WTC11 (cell line): ENCODE data around the gene NUP210. TPM values are rescaled to one million over a fixed set of nuclear protein-coding genes. Genes with fewer than 3 reads are reported as not detected.

Experiments
- ATAC-seq: fragments of 200-7000 bp; cut with Tn5 transposase; 2 replicates; pipeline ENCODE4 v1.10.0; 2021; ENCODE audit warnings: mild to moderate bottlenecking, moderate library complexity
- CTCF ChIA-PET: fragments of 300-600 bp; sonication (Branson Sonifier 250); formaldehyde crosslinking; loops from one replicate; lab custom pipeline; 2021; ENCODE audit warnings: antibody characterized with exemption; lab: Charles Lee
- POLR2A ChIA-PET: fragments of 350-600 bp; sonication (Branson Sonifier 250); formaldehyde crosslinking; loops from one replicate; lab custom pipeline; 2021; ENCODE audit warnings: antibody characterized with exemption; lab: Charles Lee
- DNase-seq: peaks from one replicate; pipeline ENCODE4 v3.0.0; 2021; ENCODE audit warnings: low spot score
- H3K27ac Mint-ChIP-seq: 2 replicates; pipeline ENCODE4 v1.8.0; 2021; ENCODE audit warnings: mixed read lengths
- H3K27me3 Mint-ChIP-seq: 2 replicates; pipeline ENCODE4 v1.8.0; 2021; ENCODE audit warnings: low read depth, mild to moderate bottlenecking, moderate library complexity, mixed read lengths
- H3K36me3 Mint-ChIP-seq: 2 replicates; pipeline ENCODE4 v1.8.0; 2021; ENCODE audit warnings: mixed read lengths
- H3K4me1 Mint-ChIP-seq: 2 replicates; pipeline ENCODE4 v1.8.0; 2022; ENCODE audit warnings: mixed read lengths
- H3K4me3 Mint-ChIP-seq: 2 replicates; pipeline ENCODE4 v1.8.0; 2021; ENCODE audit warnings: mild to moderate bottlenecking, moderate library complexity, mixed read lengths
- H3K9me3 Mint-ChIP-seq: 2 replicates; pipeline ENCODE4 v1.8.0; 2021; ENCODE audit warnings: mixed read lengths
- ATF1 ChIP-seq: sonication (generic); formaldehyde crosslinking; IDR thresholded peaks from 2 replicates; pipeline ENCODE4 v1.8.1; 2023; ENCODE audit warnings: mild to moderate bottlenecking, moderate library complexity, missing genetic modification reagents
- ESRRA ChIP-seq: sonication (generic); formaldehyde crosslinking; IDR thresholded peaks from 2 replicates; pipeline ENCODE4 v1.8.1; 2022; ENCODE audit warnings: mild to moderate bottlenecking, missing genetic modification reagents, borderline replicate concordance
- ETV6 ChIP-seq: sonication (generic); formaldehyde crosslinking; IDR thresholded peaks from 2 replicates; pipeline ENCODE4 v1.8.1; 2022; ENCODE audit warnings: mild to moderate bottlenecking, missing genetic modification reagents
- FOXJ3 ChIP-seq: sonication (generic); formaldehyde crosslinking; IDR thresholded peaks from 2 replicates; pipeline ENCODE4 v1.9.0; 2021; ENCODE audit warnings: missing genetic modification reagents, mild to moderate bottlenecking, borderline replicate concordance
- GRHL2 ChIP-seq: fragments of 250-450 bp; sonication (Bioruptor Pico); IDR thresholded peaks from 2 replicates; pipeline ENCODE4 v1.8.0; 2022; ENCODE audit warnings: mild to moderate bottlenecking, moderate library complexity; ENCODE audit not compliant: insufficient replicate concordance, severe bottlenecking
- GTF2I ChIP-seq: fragments of 250-450 bp; sonication (Bioruptor Pico); conservative IDR thresholded peaks from 2 replicates; pipeline ENCODE4 v1.4.0; 2021; ENCODE audit warnings: mild to moderate bottlenecking
- HMGA2 ChIP-seq: fragments of 250-450 bp; sonication (Bioruptor Pico); IDR thresholded peaks from 2 replicates; pipeline ENCODE4 v1.4.0; 2021; ENCODE audit warnings: mild to moderate bottlenecking, moderate library complexity
- JUN ChIP-seq: sonication (generic); formaldehyde crosslinking; IDR thresholded peaks from 2 replicates; pipeline ENCODE4 v1.8.0; 2023; ENCODE audit warnings: mild to moderate bottlenecking, missing genetic modification reagents
- KAT7 ChIP-seq: sonication (generic); formaldehyde crosslinking; IDR thresholded peaks from 2 replicates; pipeline ENCODE4 v1.8.1; 2023; ENCODE audit warnings: missing genetic modification reagents, mild to moderate bottlenecking, borderline replicate concordance
- NFATC4 ChIP-seq: fragments of 250-450 bp; sonication (Bioruptor Pico); IDR thresholded peaks from 2 replicates; pipeline ENCODE4 v1.9.0; 2021; ENCODE audit warnings: mild to moderate bottlenecking
- NR1H2 ChIP-seq: sonication (generic); formaldehyde crosslinking; IDR thresholded peaks from 2 replicates; pipeline ENCODE4 v1.9.0; 2021; ENCODE audit warnings: mild to moderate bottlenecking, moderate library complexity, missing genetic modification reagents
- RELA ChIP-seq: sonication (generic); formaldehyde crosslinking; IDR thresholded peaks from 2 replicates; pipeline ENCODE4 v1.8.1; 2022; ENCODE audit warnings: missing genetic modification reagents, mild to moderate bottlenecking, borderline replicate concordance
- TCF7 ChIP-seq: sonication (generic); formaldehyde crosslinking; IDR thresholded peaks from 2 replicates; pipeline ENCODE4 v1.8.0; 2022; ENCODE audit warnings: mild to moderate bottlenecking, low read depth, missing genetic modification reagents, moderate library complexity
- TEAD4 ChIP-seq: sonication (generic); formaldehyde crosslinking; IDR thresholded peaks from 2 replicates; pipeline ENCODE4 v1.8.0; 2022; ENCODE audit warnings: mild to moderate bottlenecking, missing genetic modification reagents
- ZNF138 ChIP-seq: sonication (generic); formaldehyde crosslinking; conservative IDR thresholded peaks from 2 replicates; pipeline ENCODE4 v1.8.1; 2022; ENCODE audit warnings: mild to moderate bottlenecking, moderate library complexity, missing genetic modification reagents
- ZNF219 ChIP-seq: sonication (generic); formaldehyde crosslinking; IDR thresholded peaks from 2 replicates; pipeline ENCODE4 v1.8.0; 2023; ENCODE audit warnings: missing genetic modification reagents, mild to moderate bottlenecking, borderline replicate concordance
- ZNF263 ChIP-seq: sonication (generic); formaldehyde crosslinking; IDR thresholded peaks from 2 replicates; pipeline ENCODE4 v1.8.1; 2022; ENCODE audit warnings: low read depth, mild to moderate bottlenecking, moderate library complexity, missing genetic modification reagents
- ZNF317 ChIP-seq: sonication (generic); formaldehyde crosslinking; IDR thresholded peaks from 2 replicates; pipeline ENCODE4 v1.8.1; 2023; ENCODE audit warnings: low read depth, mild to moderate bottlenecking, moderate library complexity, missing genetic modification reagents, borderline replicate concordance
- ZNF396 ChIP-seq: fragments of 250-450 bp; sonication (Bioruptor Pico); IDR thresholded peaks from 2 replicates; pipeline ENCODE4 v1.8.0; 2021; ENCODE audit warnings: mild to moderate bottlenecking, moderate library complexity, borderline replicate concordance
- ZNF671 ChIP-seq: fragments of 250-450 bp; sonication (Bioruptor Pico); IDR thresholded peaks from 2 replicates; pipeline ENCODE4 v1.8.0; 2021; ENCODE audit warnings: mild to moderate bottlenecking
- total RNA-seq: library from RNA; stranded (reverse); gene quantifications from 3 replicates; pipeline ENCODE4 v1.2.3, GENCODE V29; 2021
- TF ChIP-seq, protein P1 (sequence below): sonication (generic); formaldehyde crosslinking; IDR thresholded peaks from 2 replicates; pipeline ENCODE4 v1.8.0; 2023; ENCODE audit warnings: missing genetic modification reagents, mild to moderate bottlenecking, borderline replicate concordance
- TF ChIP-seq, protein P2 (sequence below): fragments of 250-450 bp; sonication (Bioruptor Pico); IDR thresholded peaks from 2 replicates; pipeline ENCODE4 v1.9.0; 2021; ENCODE audit warnings: mild to moderate bottlenecking
- TF ChIP-seq, protein P3 (sequence below): sonication (generic); formaldehyde crosslinking; IDR thresholded peaks from 2 replicates; pipeline ENCODE4 v1.8.1; 2023; ENCODE audit warnings: mild to moderate bottlenecking, moderate library complexity, missing genetic modification reagents
- TF ChIP-seq, protein P4 (sequence below): sonication (generic); formaldehyde crosslinking; IDR thresholded peaks from 2 replicates; pipeline ENCODE4 v1.8.0; 2022; ENCODE audit warnings: mild to moderate bottlenecking, missing genetic modification reagents
- TF ChIP-seq, protein P5 (sequence below): sonication (generic); formaldehyde crosslinking; IDR thresholded peaks from 2 replicates; pipeline ENCODE4 v1.8.1; 2022; ENCODE audit warnings: mild to moderate bottlenecking, moderate library complexity, missing genetic modification reagents

Gene NUP210
- total RNA-seq, 1 experiment from 2014 or later = 59.2 TPM

DNA sequence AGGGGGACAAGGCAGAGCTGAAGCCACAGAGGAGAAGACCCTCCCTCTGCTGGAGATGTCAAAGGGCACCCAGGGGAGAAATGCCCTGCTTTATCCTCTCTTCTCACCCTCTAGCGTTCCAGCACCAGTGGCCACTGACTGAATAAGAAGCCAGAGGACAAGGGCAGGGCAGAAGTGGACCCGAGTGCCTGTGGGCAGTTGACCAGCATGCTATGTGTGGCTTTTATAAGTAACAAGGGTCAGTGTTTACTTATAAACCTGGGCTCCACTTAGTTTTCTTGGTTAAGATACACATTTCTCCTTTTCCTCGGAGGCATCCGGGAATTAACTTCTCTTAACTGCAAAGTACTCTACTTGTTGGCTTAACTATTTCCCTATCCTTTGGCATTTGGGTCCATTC, 46.7 kb upstream of the NUP210 start:
- Mint-ChIP-seq H3K4me1 (peaks cover 14% of the 10 kb centered on the region), H3K4me3 (no peak overlapping the region), H3K27ac (no peak overlapping the region), H3K9me3 (no peaks in the 10 kb centered on the region), H3K27me3 (peaks cover 30% of the 10 kb centered on the region), H3K36me3 (no peaks in the 10 kb centered on the region)
- ChIA-PET POLR2A (no interaction called here), CTCF (interaction anchor here (1.0 to 1.8 kb wide), 2 partner anchors 14 to 191 kb away, joined by 3 to 11 read pairs; partner anchors contain the start of gene HDAC11)
- TF ChIP-seq ZNF263 (no peak), NFATC4 (CRISPR knock-in tag) (no peak), ZNF138 (CRISPR knock-in tag) (no peak), RELA (no peak), JUN (CRISPR knock-in tag) (no peak), ZNF396 (CRISPR knock-in tag) (no peak), ZNF671 (CRISPR knock-in tag) (no peak), KAT7 (CRISPR knock-in tag) (no peak), GTF2I (CRISPR knock-in tag) (no peak), TCF7 (CRISPR knock-in tag) (no peak), GRHL2 (no peak), FOXJ3 (CRISPR knock-in tag) (no peak), ATF1 (CRISPR knock-in tag) (no peak), HMGA2 (CRISPR knock-in tag) (no peak)
- TF ChIP-seq, protein P1, sequence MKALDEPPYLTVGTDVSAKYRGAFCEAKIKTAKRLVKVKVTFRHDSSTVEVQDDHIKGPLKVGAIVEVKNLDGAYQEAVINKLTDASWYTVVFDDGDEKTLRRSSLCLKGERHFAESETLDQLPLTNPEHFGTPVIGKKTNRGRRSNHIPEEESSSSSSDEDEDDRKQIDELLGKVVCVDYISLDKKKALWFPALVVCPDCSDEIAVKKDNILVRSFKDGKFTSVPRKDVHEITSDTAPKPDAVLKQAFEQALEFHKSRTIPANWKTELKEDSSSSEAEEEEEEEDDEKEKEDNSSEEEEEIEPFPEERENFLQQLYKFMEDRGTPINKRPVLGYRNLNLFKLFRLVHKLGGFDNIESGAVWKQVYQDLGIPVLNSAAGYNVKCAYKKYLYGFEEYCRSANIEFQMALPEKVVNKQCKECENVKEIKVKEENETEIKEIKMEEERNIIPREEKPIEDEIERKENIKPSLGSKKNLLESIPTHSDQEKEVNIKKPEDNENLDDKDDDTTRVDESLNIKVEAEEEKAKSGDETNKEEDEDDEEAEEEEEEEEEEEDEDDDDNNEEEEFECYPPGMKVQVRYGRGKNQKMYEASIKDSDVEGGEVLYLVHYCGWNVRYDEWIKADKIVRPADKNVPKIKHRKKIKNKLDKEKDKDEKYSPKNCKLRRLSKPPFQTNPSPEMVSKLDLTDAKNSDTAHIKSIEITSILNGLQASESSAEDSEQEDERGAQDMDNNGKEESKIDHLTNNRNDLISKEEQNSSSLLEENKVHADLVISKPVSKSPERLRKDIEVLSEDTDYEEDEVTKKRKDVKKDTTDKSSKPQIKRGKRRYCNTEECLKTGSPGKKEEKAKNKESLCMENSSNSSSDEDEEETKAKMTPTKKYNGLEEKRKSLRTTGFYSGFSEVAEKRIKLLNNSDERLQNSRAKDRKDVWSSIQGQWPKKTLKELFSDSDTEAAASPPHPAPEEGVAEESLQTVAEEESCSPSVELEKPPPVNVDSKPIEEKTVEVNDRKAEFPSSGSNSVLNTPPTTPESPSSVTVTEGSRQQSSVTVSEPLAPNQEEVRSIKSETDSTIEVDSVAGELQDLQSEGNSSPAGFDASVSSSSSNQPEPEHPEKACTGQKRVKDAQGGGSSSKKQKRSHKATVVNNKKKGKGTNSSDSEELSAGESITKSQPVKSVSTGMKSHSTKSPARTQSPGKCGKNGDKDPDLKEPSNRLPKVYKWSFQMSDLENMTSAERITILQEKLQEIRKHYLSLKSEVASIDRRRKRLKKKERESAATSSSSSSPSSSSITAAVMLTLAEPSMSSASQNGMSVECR (CRISPR knock-in tag) = no peak
- TF ChIP-seq, protein P2, sequence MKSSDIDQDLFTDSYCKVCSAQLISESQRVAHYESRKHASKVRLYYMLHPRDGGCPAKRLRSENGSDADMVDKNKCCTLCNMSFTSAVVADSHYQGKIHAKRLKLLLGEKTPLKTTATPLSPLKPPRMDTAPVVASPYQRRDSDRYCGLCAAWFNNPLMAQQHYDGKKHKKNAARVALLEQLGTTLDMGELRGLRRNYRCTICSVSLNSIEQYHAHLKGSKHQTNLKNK (CRISPR knock-in tag) = no peak
- TF ChIP-seq, protein P3, sequence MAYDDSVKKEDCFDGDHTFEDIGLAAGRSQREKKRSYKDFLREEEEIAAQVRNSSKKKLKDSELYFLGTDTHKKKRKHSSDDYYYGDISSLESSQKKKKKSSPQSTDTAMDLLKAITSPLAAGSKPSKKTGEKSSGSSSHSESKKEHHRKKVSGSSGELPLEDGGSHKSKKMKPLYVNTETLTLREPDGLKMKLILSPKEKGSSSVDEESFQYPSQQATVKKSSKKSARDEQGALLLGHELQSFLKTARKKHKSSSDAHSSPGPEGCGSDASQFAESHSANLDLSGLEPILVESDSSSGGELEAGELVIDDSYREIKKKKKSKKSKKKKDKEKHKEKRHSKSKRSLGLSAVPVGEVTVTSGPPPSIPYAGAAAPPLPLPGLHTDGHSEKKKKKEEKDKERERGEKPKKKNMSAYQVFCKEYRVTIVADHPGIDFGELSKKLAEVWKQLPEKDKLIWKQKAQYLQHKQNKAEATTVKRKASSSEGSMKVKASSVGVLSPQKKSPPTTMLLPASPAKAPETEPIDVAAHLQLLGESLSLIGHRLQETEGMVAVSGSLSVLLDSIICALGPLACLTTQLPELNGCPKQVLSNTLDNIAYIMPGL (CRISPR knock-in tag) = no peak
- DNase-seq (no peak), ATAC-seq (no peak)

DNA sequence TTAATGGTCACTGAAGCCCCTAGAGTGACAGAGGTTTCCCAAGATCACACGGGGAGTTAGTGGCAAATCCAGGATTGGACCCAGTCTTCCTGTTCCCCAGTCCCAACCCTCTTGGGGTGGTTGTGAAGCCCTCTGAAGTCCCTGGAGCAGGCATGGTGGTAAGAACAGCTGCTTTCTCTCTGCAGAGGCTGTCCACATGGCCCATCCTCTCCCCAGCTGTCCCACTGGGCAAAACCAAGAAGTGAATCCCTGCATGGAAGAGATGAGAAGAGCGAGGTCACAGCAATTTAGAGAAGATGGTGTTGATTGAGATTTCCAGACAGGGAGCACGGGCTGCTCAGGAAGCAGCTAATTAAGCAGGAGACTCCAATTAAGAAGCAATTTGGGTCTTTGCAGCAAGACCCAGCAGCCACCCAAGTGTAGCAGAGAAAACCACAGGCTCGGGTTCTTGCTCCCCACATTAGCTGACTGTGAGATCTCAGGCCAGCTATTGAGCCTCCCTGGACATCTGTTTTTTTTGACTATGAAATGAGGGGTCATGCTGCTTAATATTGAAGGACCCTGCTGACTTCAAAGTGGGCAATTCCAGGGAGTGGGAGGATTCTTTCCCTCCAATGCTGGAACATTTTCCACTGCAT, 45.2 kb upstream of the NUP210 start:
- DNase-seq = no peak
- no peak overlapping the region for H3K27ac Mint-ChIP-seq
- no peaks in the 10 kb centered on the region for H3K36me3 Mint-ChIP-seq
- H3K27me3 Mint-ChIP-seq = peaks cover 30% of the 10 kb centered on the region
- H3K9me3 Mint-ChIP-seq = no peaks in the 10 kb centered on the region
- ATAC-seq = no peak
- ChIA-PET CTCF (no interaction called here), POLR2A (no interaction called here)
- H3K4me1 Mint-ChIP-seq = peaks cover 14% of the 10 kb centered on the region
- no peak overlapping the region for H3K4me3 Mint-ChIP-seq
- TF ChIP-seq ESRRA (no peak), NR1H2 (CRISPR knock-in tag) (no peak), ZNF263 (no peak), ZNF138 (CRISPR knock-in tag) (no peak), TEAD4 (CRISPR knock-in tag) (no peak), KAT7 (CRISPR knock-in tag) (no peak), ZNF317 (CRISPR knock-in tag) (no peak), ETV6 (CRISPR knock-in tag) (no peak), ZNF219 (no peak), ZNF671 (CRISPR knock-in tag) (no peak)
- TF ChIP-seq, protein P4, sequence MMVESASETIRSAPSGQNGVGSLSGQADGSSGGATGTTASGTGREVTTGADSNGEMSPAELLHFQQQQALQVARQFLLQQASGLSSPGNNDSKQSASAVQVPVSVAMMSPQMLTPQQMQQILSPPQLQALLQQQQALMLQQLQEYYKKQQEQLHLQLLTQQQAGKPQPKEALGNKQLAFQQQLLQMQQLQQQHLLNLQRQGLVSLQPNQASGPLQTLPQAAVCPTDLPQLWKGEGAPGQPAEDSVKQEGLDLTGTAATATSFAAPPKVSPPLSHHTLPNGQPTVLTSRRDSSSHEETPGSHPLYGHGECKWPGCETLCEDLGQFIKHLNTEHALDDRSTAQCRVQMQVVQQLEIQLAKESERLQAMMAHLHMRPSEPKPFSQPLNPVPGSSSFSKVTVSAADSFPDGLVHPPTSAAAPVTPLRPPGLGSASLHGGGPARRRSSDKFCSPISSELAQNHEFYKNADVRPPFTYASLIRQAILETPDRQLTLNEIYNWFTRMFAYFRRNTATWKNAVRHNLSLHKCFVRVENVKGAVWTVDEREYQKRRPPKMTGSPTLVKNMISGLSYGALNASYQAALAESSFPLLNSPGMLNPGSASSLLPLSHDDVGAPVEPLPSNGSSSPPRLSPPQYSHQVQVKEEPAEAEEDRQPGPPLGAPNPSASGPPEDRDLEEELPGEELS (CRISPR knock-in tag) = no peak
- TF ChIP-seq, protein P3 (CRISPR knock-in tag) = no peak
- TF ChIP-seq, protein P5, sequence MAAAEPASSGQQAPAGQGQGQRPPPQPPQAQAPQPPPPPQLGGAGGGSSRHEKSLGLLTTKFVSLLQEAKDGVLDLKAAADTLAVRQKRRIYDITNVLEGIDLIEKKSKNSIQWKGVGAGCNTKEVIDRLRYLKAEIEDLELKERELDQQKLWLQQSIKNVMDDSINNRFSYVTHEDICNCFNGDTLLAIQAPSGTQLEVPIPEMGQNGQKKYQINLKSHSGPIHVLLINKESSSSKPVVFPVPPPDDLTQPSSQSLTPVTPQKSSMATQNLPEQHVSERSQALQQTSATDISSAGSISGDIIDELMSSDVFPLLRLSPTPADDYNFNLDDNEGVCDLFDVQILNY (CRISPR knock-in tag) = no peak
